Activated naive CD8-positive, alpha-beta T cell treated with anti-CD3 and anti-CD28 coated beads for 36 hours (primary cell): ENCODE measurements around the gene GUCY2C. TPM values are rescaled to one million over a fixed set of nuclear protein-coding genes. Genes with fewer than 3 reads are reported as not detected.

ENCODE experiments used
- DNase-seq: peaks from one replicate; pipeline ENCODE4 v3.0.0; 2021
- H3K27ac Mint-ChIP-seq: one replicate; pipeline ENCODE4 v1.8.0; 2022; ENCODE audit warnings: mild to moderate bottlenecking, moderate library complexity, mixed read lengths
- H3K27me3 Mint-ChIP-seq: one replicate; pipeline ENCODE4 v1.8.0; 2022; ENCODE audit warnings: mild to moderate bottlenecking, mixed read lengths
- H3K36me3 Mint-ChIP-seq: one replicate; pipeline ENCODE4 v1.8.0; 2021; ENCODE audit warnings: mild to moderate bottlenecking, mixed read lengths
- H3K4me1 Mint-ChIP-seq: one replicate; pipeline ENCODE4 v1.8.0; 2021; ENCODE audit warnings: mixed read lengths
- H3K4me3 Mint-ChIP-seq: one replicate; pipeline ENCODE4 v1.8.0; 2022; ENCODE audit warnings: mild to moderate bottlenecking, moderate library complexity, mixed read lengths
- H3K9me3 Mint-ChIP-seq: one replicate; pipeline ENCODE4 v1.8.0; 2022; ENCODE audit warnings: mixed read lengths
- total RNA-seq, 2 experiments: library from RNA; stranded (reverse); gene quantifications; one replicate each; pipeline ENCODE4 v1.2.3, GENCODE V29; 2021

GUCY2C gene
- total RNA-seq, 2 experiments from 2014 or later = not detected

- H3K4me1 Mint-ChIP-seq = peaks cover 17% of the 10 kb centered on the region
- H3K27me3 Mint-ChIP-seq = peaks cover 3% of the 10 kb centered on the region
- DNase-seq = no peak
- H3K9me3 Mint-ChIP-seq = peaks cover 1% of the 10 kb centered on the region
- no peak overlapping the region for H3K27ac Mint-ChIP-seq
- H3K36me3 Mint-ChIP-seq = no peaks in the 10 kb centered on the region
- H3K4me3 Mint-ChIP-seq = no peak overlapping the region
Measured at GRCh38 chr12:14578646-14579045, 117.8 kb downstream of the GUCY2C start.

- Mint-ChIP-seq H3K27ac (no peak overlapping the region), H3K4me1 (peaks cover 17% of the 10 kb centered on the region), H3K4me3 (no peak overlapping the region), H3K9me3 (peaks cover 1% of the 10 kb centered on the region), H3K27me3 (peaks cover 6% of the 10 kb centered on the region), H3K36me3 (no peaks in the 10 kb centered on the region)
- no peak for DNase-seq
Measured at GRCh38 chr12:14577344-14577743, 119.1 kb downstream of the GUCY2C start.

DNA sequence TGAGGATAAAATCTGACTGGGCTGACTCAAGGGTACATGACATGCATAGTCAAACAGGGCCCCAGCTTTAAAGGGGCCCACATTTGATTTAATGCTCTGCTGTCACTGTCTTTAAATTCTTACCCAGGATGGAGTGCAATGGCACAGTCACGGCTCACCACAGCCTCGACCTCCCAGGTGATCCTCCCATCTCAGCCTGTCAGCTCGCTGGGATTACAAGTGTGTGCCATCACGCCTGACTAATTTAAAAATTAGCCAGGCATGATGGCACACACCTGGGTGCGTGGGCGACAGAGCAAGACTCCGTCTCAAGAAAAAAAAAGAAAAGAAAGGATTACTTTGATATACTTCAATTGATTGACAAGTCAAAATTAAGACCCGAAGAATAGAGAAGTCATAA, 119.5 kb downstream of the GUCY2C start:
- peaks cover 6% of the 10 kb centered on the region for H3K27me3 Mint-ChIP-seq
- H3K36me3 Mint-ChIP-seq = no peaks in the 10 kb centered on the region
- peaks cover 17% of the 10 kb centered on the region for H3K4me1 Mint-ChIP-seq
- no peak overlapping the region for H3K4me3 Mint-ChIP-seq
- no peak for DNase-seq
- H3K9me3 Mint-ChIP-seq = peaks cover 1% of the 10 kb centered on the region
- H3K27ac Mint-ChIP-seq = no peak overlapping the region

DNA sequence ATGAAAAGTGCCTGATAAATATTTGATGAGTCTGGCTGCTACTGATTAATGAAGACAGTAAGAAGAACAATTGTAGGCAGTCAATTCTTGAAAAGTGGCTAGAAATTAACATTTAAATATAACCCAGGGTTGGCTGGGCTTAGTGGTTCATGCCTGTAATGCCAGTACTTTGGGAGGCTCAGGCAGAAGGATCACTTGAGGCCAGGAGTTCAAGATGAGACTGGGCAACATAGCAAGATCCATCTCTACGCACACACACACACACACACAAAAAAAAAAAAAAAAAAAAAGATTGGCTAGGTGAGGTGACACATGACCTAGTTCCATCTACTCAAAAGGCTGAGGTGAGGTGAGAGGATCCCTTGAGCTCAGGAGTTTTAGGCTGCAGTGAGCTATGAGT, 120.8 kb downstream of the GUCY2C start:
- H3K27me3 Mint-ChIP-seq = peaks cover 7% of the 10 kb centered on the region
- H3K4me1 Mint-ChIP-seq = peaks cover 17% of the 10 kb centered on the region
- no peak overlapping the region for H3K4me3 Mint-ChIP-seq
- no peak for DNase-seq
- no peak overlapping the region for H3K27ac Mint-ChIP-seq
- no peaks in the 10 kb centered on the region for H3K36me3 Mint-ChIP-seq
- H3K9me3 Mint-ChIP-seq = peaks cover 1% of the 10 kb centered on the region

GRCh38 chr12:14573118-14573517, 123.3 kb downstream of the GUCY2C start:
- Mint-ChIP-seq H3K27ac (no peak overlapping the region), H3K27me3 (peaks cover 14% of the 10 kb centered on the region), H3K4me1 (peaks cover 16% of the 10 kb centered on the region), H3K9me3 (peaks cover 1% of the 10 kb centered on the region), H3K4me3 (no peak overlapping the region), H3K36me3 (peaks cover 2% of the 10 kb centered on the region)
- no peak for DNase-seq

GRCh38 chr12:14572401-14572800, 124.0 kb downstream of the GUCY2C start:
- H3K9me3 Mint-ChIP-seq = peaks cover 1% of the 10 kb centered on the region
- no peak overlapping the region for H3K27ac Mint-ChIP-seq
- H3K36me3 Mint-ChIP-seq = peaks cover 3% of the 10 kb centered on the region
- DNase-seq = no peak
- peaks cover 13% of the 10 kb centered on the region for H3K4me1 Mint-ChIP-seq
- H3K4me3 Mint-ChIP-seq = no peak overlapping the region
- H3K27me3 Mint-ChIP-seq = peaks cover 17% of the 10 kb centered on the region

DNA sequence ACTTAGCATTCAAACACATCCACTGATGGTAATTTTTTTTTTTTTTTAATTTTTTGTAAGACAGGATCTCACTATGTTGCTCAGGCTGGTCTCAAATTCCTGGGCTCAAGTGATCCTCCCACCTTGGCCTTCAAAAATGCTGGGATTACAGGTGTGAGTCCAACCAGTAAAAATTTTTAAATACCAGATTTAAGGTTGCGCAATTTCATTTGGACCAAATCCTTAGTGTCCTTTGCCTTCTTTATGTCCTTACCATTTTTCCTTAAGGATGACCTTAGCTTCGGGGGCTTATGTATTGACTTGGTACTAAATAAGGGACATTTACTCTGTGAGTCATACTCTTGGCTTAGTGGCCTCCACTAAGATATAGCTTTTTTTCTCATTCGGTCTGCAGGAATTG, 124.6 kb downstream of the GUCY2C start:
- Mint-ChIP-seq H3K4me1 (peaks cover 7% of the 10 kb centered on the region), H3K27me3 (peaks cover 22% of the 10 kb centered on the region), H3K4me3 (no peak overlapping the region), H3K9me3 (peaks cover 1% of the 10 kb centered on the region), H3K27ac (no peak overlapping the region), H3K36me3 (peaks cover 3% of the 10 kb centered on the region)
- DNase-seq = no peak

DNA sequence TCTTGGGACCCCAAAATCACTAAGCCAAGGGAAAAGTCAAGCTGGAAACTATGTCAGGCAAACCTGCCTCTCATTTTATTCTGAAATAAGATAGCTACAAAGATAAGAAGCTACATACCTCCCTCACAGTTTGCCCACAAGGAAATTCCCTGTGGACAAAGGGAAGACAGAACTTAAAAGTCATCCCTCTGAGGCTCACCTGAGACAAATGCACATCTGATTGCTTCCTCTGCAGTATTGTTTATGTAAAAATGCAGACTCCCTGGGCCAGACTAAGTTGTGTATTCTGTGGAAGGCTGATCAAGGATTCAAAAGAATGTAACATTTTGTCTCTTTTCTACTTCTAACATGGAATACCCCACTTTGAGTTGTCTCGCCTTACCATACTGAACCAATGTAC, 126.2 kb downstream of the GUCY2C start:
- peaks cover under 1% of the 10 kb centered on the region for H3K4me1 Mint-ChIP-seq
- H3K36me3 Mint-ChIP-seq = peaks cover 3% of the 10 kb centered on the region
- H3K27ac Mint-ChIP-seq = no peak overlapping the region
- DNase-seq = no peak
- H3K9me3 Mint-ChIP-seq = peaks cover under 1% of the 10 kb centered on the region
- H3K27me3 Mint-ChIP-seq = peaks cover 30% of the 10 kb centered on the region
- H3K4me3 Mint-ChIP-seq = no peak overlapping the region

GRCh38 chr12:14567351-14568162, 128.8 kb downstream of the GUCY2C start, which contains the start of gene PLBD1:
Gene PLBD1 (minus strand): TSS chr12:14567883. CDS start chr12:14567696, 187 bp downstream.
- Mint-ChIP-seq H3K4me1 (no peaks in the 10 kb centered on the region), H3K27me3 (peaks cover 24% of the 10 kb centered on the region), H3K27ac (no peak within 1 kb of the TSS), H3K9me3 (no peaks in the 10 kb centered on the region), H3K36me3 (peaks cover 3% of the 10 kb centered on the region), H3K4me3 (peak within 1 kb of the TSS; percentile 55)
- DNase-seq = peak; percentile 26

- H3K36me3 Mint-ChIP-seq = peaks cover 3% of the 10 kb centered on the region
- H3K4me1 Mint-ChIP-seq = peaks cover 7% of the 10 kb centered on the region
- no peak overlapping the region for H3K4me3 Mint-ChIP-seq
- no peaks in the 10 kb centered on the region for H3K9me3 Mint-ChIP-seq
- H3K27me3 Mint-ChIP-seq = peaks cover 20% of the 10 kb centered on the region
- H3K27ac Mint-ChIP-seq = no peak overlapping the region
- no peak for DNase-seq
Measured at GRCh38 chr12:14564336-14564959, 132.0 kb downstream of the GUCY2C start.

DNA sequence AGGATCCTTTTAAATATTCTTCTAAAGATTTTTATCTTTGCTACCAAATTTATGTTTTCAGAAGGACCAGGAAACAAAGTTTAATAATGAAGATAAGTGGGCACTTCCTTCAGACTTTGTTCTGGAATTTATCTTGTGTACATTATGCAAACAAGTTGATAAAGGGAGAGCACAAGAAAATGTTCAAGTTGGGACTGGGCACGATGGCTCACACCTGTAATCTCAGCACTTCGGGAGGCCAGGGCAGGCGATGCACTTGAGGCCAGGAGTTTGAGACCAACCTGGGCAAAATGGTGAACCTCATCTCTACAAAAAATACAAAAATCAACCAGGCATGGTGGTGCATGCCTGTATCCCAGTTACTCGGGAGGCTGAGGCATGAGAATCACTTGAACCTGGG, 133.4 kb downstream of the GUCY2C start:
- DNase-seq = no peak
- peaks cover 10% of the 10 kb centered on the region for H3K4me1 Mint-ChIP-seq
- H3K27me3 Mint-ChIP-seq = peaks cover 15% of the 10 kb centered on the region
- no peak overlapping the region for H3K27ac Mint-ChIP-seq
- no peak overlapping the region for H3K4me3 Mint-ChIP-seq
- peaks cover under 1% of the 10 kb centered on the region for H3K36me3 Mint-ChIP-seq
- H3K9me3 Mint-ChIP-seq = no peaks in the 10 kb centered on the region

Other genes with a start within 250 kb of the GUCY2C start
- gene PLBD1, start 128.7 kb downstream of the GUCY2C start, total RNA-seq = under 1 TPM in 1 of 2 experiments, not detected in 1; 0.32 TPM
- gene WBP11, start 106.9 kb upstream of the GUCY2C start, total RNA-seq = 100 to 1,000 TPM; 160 to 175 TPM
- 1 to 10 TPM; 2.7 to 2.8 TPM for gene C12orf60, start 107.1 kb upstream of the GUCY2C start, total RNA-seq
- not detected for gene SMCO3, start 117.6 kb upstream of the GUCY2C start, total RNA-seq
- not detected for gene ART4, start 146.9 kb upstream of the GUCY2C start, total RNA-seq
- gene MGP, start 189.3 kb upstream of the GUCY2C start, total RNA-seq = not detected
- 1 to 10 TPM; 1.3 to 1.6 TPM for gene ERP27, start 241.9 kb upstream of the GUCY2C start, total RNA-seq